GM13977 (cell line): Measurements from ENCODE around the gene LPAR2.

Experiments used
- DNase-seq: peaks from one replicate; pipeline ENCODE4 v3.0.0; 2012; ENCODE audit warnings: low spot score
- CTCF ChIP-seq: IDR thresholded peaks from 2 replicates; pipeline ENCODE4 v1.5.1; 2012; ENCODE audit warnings: mild to moderate bottlenecking, control low read depth; ENCODE audit not compliant: insufficient read depth; ENCODE audit errors: extremely low read depth, missing control alignments
- in situ Hi-C: fragments of 300-500 bp; cut with MboI; formaldehyde crosslinking; loops from one replicate; pipeline ENCODE4 v1.12.0; 2022; ENCODE audit warnings: low sequenced_read_pairs, low pct_unique_long_range_greater_than_20kb, mixed read lengths, inconsistent platforms; ENCODE audit not compliant: unreplicated experiment

The LPAR2 gene

GRCh38 chr19:19663256-19664120 lies 35.5 kb upstream of the LPAR2 start, which contains the start of gene ATP13A1:
ATP13A1 (minus strand) TSS chr19:19663676; CDS start chr19:19663666, 10 bp downstream.
- in situ Hi-C loops = no loop called here
- peak; percentile 93 for DNase-seq
- TF ChIP-seq CTCF = peak; percentile 18

- in situ Hi-C loops = no loop called here
- TF ChIP-seq CTCF = no peak
- no peak for DNase-seq
Measured at GRCh38 chr19:19662871-19663255, 34.8 kb upstream of the LPAR2 start.

- TF ChIP-seq CTCF = no peak
- DNase-seq = no peak
- in situ Hi-C loops = no loop called here
Measured at GRCh38 chr19:19662344-19662743, 34.3 kb upstream of the LPAR2 start.

- DNase-seq = peak; percentile 79
- no peak for TF ChIP-seq CTCF
- in situ Hi-C loops = no loop called here
Measured at GRCh38 chr19:19661675-19662251, 33.7 kb upstream of the LPAR2 start.

- in situ Hi-C loops = no loop called here
- DNase-seq = no peak
- no peak for TF ChIP-seq CTCF
Measured at GRCh38 chr19:19661141-19661674, 33.2 kb upstream of the LPAR2 start.

- in situ Hi-C loops = no loop called here
- no peak for TF ChIP-seq CTCF
- no peak for DNase-seq
Measured at GRCh38 chr19:19659646-19660245, 31.7 kb upstream of the LPAR2 start.
